Right cardiac atrium (tissue), 5 donors: ENCODE results near the gene EMID1. TPM values are rescaled to one million over a fixed set of nuclear protein-coding genes. Genes with fewer than 3 reads are reported as not detected.

Experiments
- ATAC-seq, 2 donors: fragments of 200-7000 bp; cut with Tn5 transposase; one replicate each; pipeline versions ENCODE4 v1.8.0 to v1.9.1; 2020; ENCODE audit warnings: moderate library complexity in 2 of 2, mild to moderate bottlenecking in 1 of 2
- DNase-seq, 3 donors: peaks; one replicate each; pipeline ENCODE4 v3.0.0-alpha.2; 2020
- H3K27ac ChIP-seq: one replicate; pipeline ENCODE4 v1.5.1; 2013; ENCODE audit warnings: mild to moderate bottlenecking, low read length, control low read depth, moderate library complexity
- H3K27me3 ChIP-seq: one replicate; pipeline ENCODE4 v1.6.1; 2013; ENCODE audit not compliant: control insufficient read depth, insufficient read depth
- H3K4me1 ChIP-seq: one replicate; pipeline ENCODE4 v1.6.1; 2013; ENCODE audit warnings: low read length; ENCODE audit not compliant: control insufficient read depth, insufficient read depth
- H3K4me3 ChIP-seq: one replicate; pipeline ENCODE4 v1.5.1; 2013; ENCODE audit warnings: low read length, control low read depth
- H3K9me3 ChIP-seq: one replicate; pipeline ENCODE4 v1.6.1; 2013; ENCODE audit warnings: low read length; ENCODE audit not compliant: control insufficient read depth
- WGBS: extraction: QIAGEN DNeasy Blood & Tissue Kit; methylation state at CpG from one replicate; pipeline ENCODE4 v1.1.7; 2013; 5-methylcytosine and 5-hydroxymethylcytosine counted together
- intact Hi-C, 4 donors: fragments of 100-400 bp; cut with DNase I; formaldehyde crosslinking; loops; one replicate each; pipeline versions ENCODE4 v1.11.0 to v1.14.0; 2022 to 2023
- polyA plus RNA-seq: library from polyadenylated mRNA; stranded (reverse); fragments of 200-250 nt; gene quantifications from one replicate; pipeline ENCODE4 v1.2.3, GENCODE V29; 2013
- total RNA-seq, 4 donors: library from RNA; stranded (reverse); fragmentation: NEBNext Ultra II Directional; extraction: Animal tissue kit (Norgen Biotek cat#: 25700); gene quantifications; one replicate each; pipeline ENCODE4 v1.2.1, GENCODE V29; 2021
- donor health status: healthy with polysubstance abuse.
- donor health status: DM: no; HTN: yes; CAD: no.
- donor health status: DM: no; HTN: no; CAD: no.
- donor health status: DM: no; HTN: yes; CAD: no; lungs with severe emphysema.
- donor health status: DM: yes; HTN: yes; CAD: no.

EMID1 gene
- total and polyA plus RNA-seq, 5 donors, result 0.74 to 1.6 (median 0.95) TPM

GRCh38 chr22:29275819-29276565 is 70.3 kb downstream of the EMID1 start:
- Histone ChIP-seq H3K27me3 (no peaks in the 10 kb centered on the region), H3K4me3 (no peak overlapping the region), H3K4me1 (peaks cover 1% of the 10 kb centered on the region), H3K9me3 (no peaks in the 10 kb centered on the region), H3K27ac (no peak overlapping the region)
- DNase-seq, result no peak
- WGBS, result 78% methylated on average over 3 of the region's 3 CpGs
- no peak for ATAC-seq
- intact Hi-C loops, result no loop called here

- ATAC-seq (no peak), DNase-seq (no peak)
- Histone ChIP-seq H3K27ac (no peak overlapping the region), H3K4me1 (no peaks in the 10 kb centered on the region), H3K9me3 (no peaks in the 10 kb centered on the region), H3K4me3 (no peak overlapping the region), H3K27me3 (no peaks in the 10 kb centered on the region)
- intact Hi-C loops, result no loop called here
- 96% methylated on average over 1 of the region's 1 CpG for WGBS
Measured at GRCh38 chr22:29277927-29278326, 72.2 kb downstream of the EMID1 start.

DNA sequence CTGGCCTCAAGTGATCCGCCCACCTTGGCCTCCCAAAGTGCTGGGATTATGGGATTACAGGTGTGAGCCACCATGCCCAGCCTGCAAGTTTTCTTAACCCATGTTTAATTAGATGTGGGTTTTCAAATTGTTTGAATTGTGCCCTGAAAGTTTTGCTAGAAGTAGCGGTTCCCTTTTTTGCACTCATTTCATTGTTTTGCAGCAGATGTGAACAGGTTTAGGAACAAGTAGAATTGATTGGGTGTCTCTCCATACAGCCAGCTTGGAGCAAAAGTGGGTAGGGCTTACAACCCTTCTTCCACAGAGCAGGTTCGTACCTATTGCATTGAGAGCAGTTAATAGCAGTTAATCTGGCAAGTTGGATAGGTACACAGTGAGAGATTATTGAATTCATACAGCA is 78.5 kb downstream of the EMID1 start:
- ATAC-seq (no peak), DNase-seq (no peak)
- H3K27ac ChIP-seq, result no peak overlapping the region
- intact Hi-C loops, result no loop called here
- no peaks in the 10 kb centered on the region for H3K27me3 ChIP-seq
- H3K4me1 ChIP-seq, result no peaks in the 10 kb centered on the region
- 91% methylated on average over 3 of the region's 3 CpGs for WGBS
- H3K9me3 ChIP-seq, result no peaks in the 10 kb centered on the region
- no peak overlapping the region for H3K4me3 ChIP-seq

GRCh38 chr22:29288837-29289236 is 83.1 kb downstream of the EMID1 start:
- H3K9me3 ChIP-seq, result no peaks in the 10 kb centered on the region
- DNase-seq (no peak), ATAC-seq (no peak)
- no peak overlapping the region for H3K4me3 ChIP-seq
- H3K27me3 ChIP-seq, result no peaks in the 10 kb centered on the region
- H3K4me1 ChIP-seq, result no peaks in the 10 kb centered on the region
- no peak overlapping the region for H3K27ac ChIP-seq
- 62% methylated on average over 2 of the region's 2 CpGs for WGBS
- intact Hi-C loops, result no loop called here

- Histone ChIP-seq H3K27ac (no peak overlapping the region), H3K4me3 (no peak overlapping the region), H3K4me1 (no peaks in the 10 kb centered on the region), H3K27me3 (no peaks in the 10 kb centered on the region), H3K9me3 (no peaks in the 10 kb centered on the region)
- intact Hi-C loops, result no loop called here
- ATAC-seq, result no peak
- DNase-seq, result no peak
- WGBS, result 60% methylated on average over 5 of the region's 5 CpGs
Measured at GRCh38 chr22:29290061-29290460, 84.4 kb downstream of the EMID1 start.

DNA sequence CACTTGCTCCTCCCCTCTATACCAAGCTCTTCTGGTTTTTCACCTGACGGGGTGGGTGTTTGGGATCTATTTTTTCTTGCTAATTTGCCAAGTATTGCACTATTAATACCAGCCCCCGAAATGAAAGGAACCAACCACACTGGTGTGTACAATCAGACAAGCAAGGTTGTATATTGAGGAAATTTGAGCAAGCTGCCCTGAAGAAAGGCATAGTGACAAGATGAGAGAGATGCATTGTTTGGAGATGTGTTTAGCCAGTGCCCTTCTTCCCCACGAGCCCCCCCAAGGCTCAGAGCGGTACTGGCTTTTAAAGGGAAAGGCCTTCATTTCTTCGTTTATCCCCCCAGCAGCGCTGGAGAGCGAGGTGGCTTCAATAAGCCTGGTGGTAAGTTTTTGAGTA is 85.5 kb downstream of the EMID1 start:
- ATAC-seq, result no peak
- no peak overlapping the region for H3K4me3 ChIP-seq
- no peaks in the 10 kb centered on the region for H3K9me3 ChIP-seq
- no peaks in the 10 kb centered on the region for H3K27me3 ChIP-seq
- intact Hi-C loops, result no loop called here
- WGBS, result 60% methylated on average over 7 of the region's 7 CpGs
- DNase-seq, result no peak
- H3K4me1 ChIP-seq, result no peaks in the 10 kb centered on the region
- no peak overlapping the region for H3K27ac ChIP-seq

- H3K4me1 ChIP-seq, result no peaks in the 10 kb centered on the region
- no peak overlapping the region for H3K27ac ChIP-seq
- ATAC-seq (no peak), DNase-seq (no peak)
- no peaks in the 10 kb centered on the region for H3K27me3 ChIP-seq
- intact Hi-C loops, result no loop called here
- H3K9me3 ChIP-seq, result no peaks in the 10 kb centered on the region
- H3K4me3 ChIP-seq, result no peak overlapping the region
Measured at GRCh38 chr22:29292379-29292778, 86.7 kb downstream of the EMID1 start.

- no peaks in the 10 kb centered on the region for H3K9me3 ChIP-seq
- 66% methylated on average over 8 of the region's 8 CpGs for WGBS
- no peaks in the 10 kb centered on the region for H3K4me1 ChIP-seq
- no peaks in the 10 kb centered on the region for H3K27me3 ChIP-seq
- H3K4me3 ChIP-seq, result no peak overlapping the region
- no peak overlapping the region for H3K27ac ChIP-seq
- ATAC-seq (no peak), DNase-seq (peak in 1 of 3 donors; percentile 29)
- intact Hi-C loops, result no loop called here
Measured at GRCh38 chr22:29298641-29299040, 92.9 kb downstream of the EMID1 start.

GRCh38 chr22:29299136-29299900 is 93.6 kb downstream of the EMID1 start:
- WGBS, result 86% methylated on average over 19 of the region's 19 CpGs
- Histone ChIP-seq H3K4me3 (no peak overlapping the region), H3K27ac (no peak overlapping the region), H3K4me1 (no peaks in the 10 kb centered on the region), H3K9me3 (no peaks in the 10 kb centered on the region), H3K27me3 (no peaks in the 10 kb centered on the region)
- DNase-seq (peak in 1 of 3 donors; percentile 43), ATAC-seq (no peak)
- intact Hi-C loops, result no loop called here

DNA sequence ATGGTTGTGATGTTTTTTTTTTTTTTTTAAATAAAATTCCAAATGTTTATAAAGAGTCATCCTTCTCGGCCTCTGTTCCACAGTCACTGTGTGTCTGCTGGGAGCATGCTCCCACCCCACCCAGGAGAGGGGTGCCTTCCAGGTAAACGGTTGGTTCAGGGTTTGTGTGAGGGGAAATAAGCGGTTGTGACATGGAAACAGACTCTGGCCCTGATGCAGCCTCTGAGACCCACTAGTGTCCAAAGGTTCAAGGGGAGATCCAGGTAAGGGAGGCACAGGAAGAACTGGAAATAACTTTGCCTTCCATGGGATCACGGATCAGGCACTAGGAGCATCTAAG is 94.7 kb downstream of the EMID1 start:
- no peaks in the 10 kb centered on the region for H3K9me3 ChIP-seq
- no peaks in the 10 kb centered on the region for H3K4me1 ChIP-seq
- 66% methylated on average over 4 of the region's 4 CpGs for WGBS
- no peaks in the 10 kb centered on the region for H3K27me3 ChIP-seq
- H3K4me3 ChIP-seq, result no peak overlapping the region
- intact Hi-C loops, result no loop called here
- ATAC-seq (no peak), DNase-seq (no peak)
- no peak overlapping the region for H3K27ac ChIP-seq

DNA sequence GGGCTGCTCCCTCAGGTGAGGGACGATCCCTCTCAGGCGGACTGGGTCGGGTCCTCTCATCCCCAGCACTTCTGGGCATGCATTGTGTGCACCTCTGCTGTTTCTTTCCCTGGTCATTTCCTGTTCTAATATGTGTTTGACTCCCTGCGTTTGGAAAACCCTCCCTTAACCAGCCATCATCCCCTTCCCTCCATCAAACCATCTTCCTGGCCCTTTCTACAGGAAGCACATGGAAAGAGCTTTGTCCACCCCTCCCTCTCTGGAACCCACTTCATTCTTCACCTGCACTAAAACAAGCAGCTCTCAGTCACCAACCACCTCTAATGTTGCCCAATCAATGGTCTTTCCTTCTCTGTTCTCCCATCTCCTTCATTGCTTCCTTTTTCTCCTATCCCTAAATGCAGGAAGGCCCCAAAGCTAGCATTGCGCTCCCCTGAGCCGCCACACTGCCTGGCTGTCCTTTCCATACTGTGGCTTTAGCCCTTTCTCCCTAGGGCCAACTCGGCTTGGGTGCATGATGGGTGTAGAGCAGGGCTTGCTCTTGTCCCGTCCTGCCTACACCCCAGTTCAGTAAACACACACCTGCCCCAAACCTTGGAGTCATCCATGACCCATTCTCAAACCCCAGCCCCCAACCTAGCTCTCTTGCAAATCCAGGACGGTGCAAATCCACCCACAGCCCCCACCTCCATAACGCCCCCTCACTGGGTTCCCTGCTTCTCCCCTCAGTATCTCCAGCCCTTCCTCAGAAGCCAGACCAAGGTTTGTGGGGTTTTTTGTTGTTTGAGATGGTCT is 95.3 kb downstream of the EMID1 start:
- Histone ChIP-seq H3K27ac (no peak overlapping the region), H3K27me3 (no peaks in the 10 kb centered on the region), H3K4me3 (no peak overlapping the region), H3K4me1 (no peaks in the 10 kb centered on the region), H3K9me3 (no peaks in the 10 kb centered on the region)
- DNase-seq (no peak), ATAC-seq (no peak)
- WGBS, result 74% methylated on average over 10 of the region's 10 CpGs
- intact Hi-C loops, result no loop called here
